ENCODE data around the gene EWSR1. TPM values are rescaled to one million over a fixed set of nuclear protein-coding genes. Genes with fewer than 3 reads are reported as not detected.

The EWSR1 gene
- total RNA-seq, 1 donor: 139 TPM

DNA sequence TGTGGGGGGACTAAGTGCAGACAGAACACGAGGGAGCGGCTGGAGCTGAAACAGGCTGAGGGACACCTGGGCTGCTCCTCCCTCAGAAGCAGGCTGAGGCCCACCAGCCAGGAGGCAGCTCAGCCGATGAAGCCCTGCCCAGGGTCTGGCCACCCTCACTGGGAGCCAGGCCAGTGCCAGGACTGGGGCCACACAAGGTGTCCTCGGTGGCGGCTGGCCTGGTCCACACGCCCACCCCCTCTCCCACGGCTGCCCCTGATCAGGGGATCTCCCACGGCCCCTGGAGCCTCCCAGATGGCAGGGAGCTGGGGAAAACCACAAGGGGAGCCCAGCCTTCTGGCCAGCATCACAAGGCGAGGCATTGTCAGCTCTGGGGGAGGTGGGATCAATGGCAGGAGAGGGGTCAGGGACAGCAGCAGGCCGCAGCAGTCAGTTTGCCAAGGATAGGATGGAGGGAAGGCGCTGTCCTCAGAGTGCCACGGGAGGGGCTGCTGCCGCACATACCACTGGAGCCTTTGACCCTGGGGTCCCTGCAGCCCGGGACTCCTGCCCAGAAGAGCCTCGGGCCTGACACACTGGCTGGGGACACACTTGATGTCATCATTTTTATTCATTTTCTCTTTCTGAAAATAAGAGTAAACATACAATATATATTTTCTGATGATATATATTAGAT is 59.2 kb downstream of the EWSR1 start:
- no peak overlapping the region for H3K4me2 ChIP-seq (ENCODE audit: insufficient read depth, low read length)
- H4K20me1 ChIP-seq (ENCODE audit: insufficient read depth, low read length): peaks cover 3% of the 10 kb centered on the region
- TF ChIP-seq, protein P1, sequence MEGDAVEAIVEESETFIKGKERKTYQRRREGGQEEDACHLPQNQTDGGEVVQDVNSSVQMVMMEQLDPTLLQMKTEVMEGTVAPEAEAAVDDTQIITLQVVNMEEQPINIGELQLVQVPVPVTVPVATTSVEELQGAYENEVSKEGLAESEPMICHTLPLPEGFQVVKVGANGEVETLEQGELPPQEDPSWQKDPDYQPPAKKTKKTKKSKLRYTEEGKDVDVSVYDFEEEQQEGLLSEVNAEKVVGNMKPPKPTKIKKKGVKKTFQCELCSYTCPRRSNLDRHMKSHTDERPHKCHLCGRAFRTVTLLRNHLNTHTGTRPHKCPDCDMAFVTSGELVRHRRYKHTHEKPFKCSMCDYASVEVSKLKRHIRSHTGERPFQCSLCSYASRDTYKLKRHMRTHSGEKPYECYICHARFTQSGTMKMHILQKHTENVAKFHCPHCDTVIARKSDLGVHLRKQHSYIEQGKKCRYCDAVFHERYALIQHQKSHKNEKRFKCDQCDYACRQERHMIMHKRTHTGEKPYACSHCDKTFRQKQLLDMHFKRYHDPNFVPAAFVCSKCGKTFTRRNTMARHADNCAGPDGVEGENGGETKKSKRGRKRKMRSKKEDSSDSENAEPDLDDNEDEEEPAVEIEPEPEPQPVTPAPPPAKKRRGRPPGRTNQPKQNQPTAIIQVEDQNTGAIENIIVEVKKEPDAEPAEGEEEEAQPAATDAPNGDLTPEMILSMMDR (IDR thresholded peaks at IDR 0.05; ENCODE audit: extremely low read depth, low read depth, low read length): no peak
- H3K9me3 ChIP-seq (ENCODE audit: low read depth, low read length): no peaks in the 10 kb centered on the region
- no peaks in the 10 kb centered on the region for H3K4me1 ChIP-seq (ENCODE audit: insufficient read depth, low read length)
- H3K36me3 ChIP-seq (ENCODE audit: insufficient read depth, low read length): peaks cover 8% of the 10 kb centered on the region
- no peaks in the 10 kb centered on the region for H3K27me3 ChIP-seq (ENCODE audit: insufficient read depth, low read length)
- H2AFZ ChIP-seq (ENCODE audit: low read length): no peak overlapping the region
- peak; percentile 68 for DNase-seq (ENCODE audit: insufficient read length, low spot score, missing footprints)
- no peak overlapping the region for H3K4me3 ChIP-seq (ENCODE audit: insufficient read depth, low read length)
- no peak overlapping the region for H3K27ac ChIP-seq (ENCODE audit: low read depth, low read length)
- H3K79me2 ChIP-seq (ENCODE audit: insufficient read depth, low read length): no peaks in the 10 kb centered on the region

DNA sequence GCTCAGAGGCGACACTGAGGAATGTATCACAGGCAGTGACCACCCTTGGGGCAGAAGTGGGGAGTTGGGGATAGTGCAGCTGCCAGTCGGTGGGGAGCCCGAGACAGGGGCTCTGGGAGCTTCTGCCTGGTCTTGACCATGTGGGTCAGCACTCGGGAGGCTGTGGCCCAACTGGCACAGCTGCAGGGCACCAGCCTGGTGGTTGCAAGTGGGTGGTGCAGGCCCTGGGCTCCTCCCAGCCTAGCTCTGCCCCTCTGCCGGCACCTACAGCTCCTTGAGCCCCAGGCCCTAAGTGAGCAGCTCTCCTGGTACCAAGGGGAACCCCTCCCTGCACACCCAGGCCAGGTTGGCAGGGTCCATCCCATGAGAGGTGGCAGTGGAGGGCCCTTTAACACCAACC is 60.0 kb downstream of the EWSR1 start:
- Histone ChIP-seq H4K20me1 (ENCODE audit: insufficient read depth, low read length) (peaks cover 3% of the 10 kb centered on the region), H3K79me2 (ENCODE audit: insufficient read depth, low read length) (no peaks in the 10 kb centered on the region), H3K36me3 (ENCODE audit: insufficient read depth, low read length) (peaks cover 13% of the 10 kb centered on the region), H3K9me3 (ENCODE audit: low read depth, low read length) (no peaks in the 10 kb centered on the region), H2AFZ (ENCODE audit: low read length) (no peak overlapping the region), H3K4me2 (ENCODE audit: insufficient read depth, low read length) (no peak overlapping the region), H3K4me1 (ENCODE audit: insufficient read depth, low read length) (no peaks in the 10 kb centered on the region), H3K27me3 (ENCODE audit: insufficient read depth, low read length) (no peaks in the 10 kb centered on the region), H3K4me3 (ENCODE audit: insufficient read depth, low read length) (no peak overlapping the region), H3K27ac (ENCODE audit: low read depth, low read length) (no peak overlapping the region)
- no peak for DNase-seq (ENCODE audit: insufficient read length, low spot score, missing footprints)
- TF ChIP-seq, protein P1 (IDR thresholded peaks at IDR 0.05; ENCODE audit: extremely low read depth, low read depth, low read length): no peak

DNA sequence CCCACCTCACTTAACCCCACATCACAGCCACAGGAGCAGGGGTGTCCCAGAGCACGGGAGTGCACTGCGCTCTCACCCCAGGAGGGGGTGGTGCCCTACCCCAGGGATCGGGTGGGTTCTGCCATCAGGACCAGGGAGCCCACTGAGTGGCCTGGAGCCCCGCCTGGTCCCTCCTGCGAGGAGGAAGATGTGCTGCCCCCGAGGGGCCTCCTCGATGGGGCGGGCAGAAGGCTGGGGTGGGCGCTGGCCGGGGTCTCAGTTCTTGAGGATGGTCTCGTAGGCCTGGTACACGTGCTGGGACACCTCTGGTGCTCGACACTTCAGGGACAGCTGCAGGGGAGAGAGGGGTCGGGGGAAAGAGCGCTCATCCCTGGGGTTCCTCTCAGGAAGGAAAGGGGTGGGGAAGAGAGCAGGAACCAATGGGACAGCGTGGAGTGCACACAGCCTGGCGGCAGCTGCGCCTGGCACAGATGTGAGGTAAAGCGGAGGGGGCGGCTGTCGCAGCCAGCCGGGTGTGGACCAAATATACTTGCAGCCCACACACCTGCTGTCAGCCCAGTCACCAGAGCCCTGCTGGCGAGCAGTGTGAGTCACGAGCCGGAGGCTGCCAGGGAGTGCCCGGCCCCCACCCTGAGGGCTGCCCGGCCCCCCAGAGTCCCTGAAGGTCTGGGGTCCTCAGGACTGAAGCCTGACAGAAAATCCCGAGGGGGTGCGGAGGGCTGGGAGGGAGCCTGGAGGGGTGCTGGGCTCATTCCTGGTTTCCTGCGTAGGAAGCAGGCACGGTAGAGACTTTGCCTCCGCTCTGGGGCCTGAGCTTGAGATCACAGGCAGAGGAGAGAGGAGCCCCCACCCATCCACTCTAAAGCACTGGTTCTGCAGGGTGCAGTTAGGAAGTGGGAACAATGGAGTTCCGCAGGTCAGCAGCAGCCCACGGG is 60.8 kb downstream of the EWSR1 start:
- TF ChIP-seq, protein P1 (IDR thresholded peaks at IDR 0.05; ENCODE audit: extremely low read depth, low read depth, low read length): no peak
- no peaks in the 10 kb centered on the region for H3K9me3 ChIP-seq (ENCODE audit: low read depth, low read length)
- H3K4me1 ChIP-seq (ENCODE audit: insufficient read depth, low read length): no peaks in the 10 kb centered on the region
- peaks cover 13% of the 10 kb centered on the region for H3K36me3 ChIP-seq (ENCODE audit: insufficient read depth, low read length)
- H3K79me2 ChIP-seq (ENCODE audit: insufficient read depth, low read length): no peaks in the 10 kb centered on the region
- no peak overlapping the region for H2AFZ ChIP-seq (ENCODE audit: low read length)
- no peaks in the 10 kb centered on the region for H3K27me3 ChIP-seq (ENCODE audit: insufficient read depth, low read length)
- no peak overlapping the region for H3K4me3 ChIP-seq (ENCODE audit: insufficient read depth, low read length)
- DNase-seq (ENCODE audit: insufficient read length, low spot score, missing footprints): peak; percentile 79
- H4K20me1 ChIP-seq (ENCODE audit: insufficient read depth, low read length): peaks cover 3% of the 10 kb centered on the region
- no peak overlapping the region for H3K27ac ChIP-seq (ENCODE audit: low read depth, low read length)
- no peak overlapping the region for H3K4me2 ChIP-seq (ENCODE audit: insufficient read depth, low read length)

DNA sequence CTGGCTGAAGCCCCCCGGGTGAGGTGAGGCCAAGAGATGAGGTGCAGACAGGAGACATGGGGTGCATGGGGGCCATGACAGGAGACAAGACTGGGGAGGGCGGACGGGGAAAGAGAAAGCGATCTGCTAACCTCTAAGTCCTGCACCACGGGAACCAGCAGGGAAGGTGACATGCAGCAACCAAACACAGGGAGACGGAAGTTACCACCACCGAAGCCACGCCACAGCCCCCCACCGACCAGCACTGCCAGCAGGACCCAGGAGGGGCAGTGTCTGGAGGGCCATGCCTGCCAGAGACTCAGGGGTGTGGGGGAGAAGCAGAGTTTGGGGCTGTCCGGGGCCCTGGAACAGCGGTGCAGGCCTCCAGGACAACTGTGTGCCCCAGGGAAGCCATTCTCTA is 61.5 kb downstream of the EWSR1 start:
- H3K4me1 ChIP-seq (ENCODE audit: insufficient read depth, low read length): no peaks in the 10 kb centered on the region
- TF ChIP-seq, protein P1 (IDR thresholded peaks at IDR 0.05; ENCODE audit: extremely low read depth, low read depth, low read length): no peak
- no peaks in the 10 kb centered on the region for H3K9me3 ChIP-seq (ENCODE audit: low read depth, low read length)
- H3K36me3 ChIP-seq (ENCODE audit: insufficient read depth, low read length): peaks cover 13% of the 10 kb centered on the region
- DNase-seq (ENCODE audit: insufficient read length, low spot score, missing footprints): peak; percentile 72
- no peak overlapping the region for H3K27ac ChIP-seq (ENCODE audit: low read depth, low read length)
- no peaks in the 10 kb centered on the region for H3K27me3 ChIP-seq (ENCODE audit: insufficient read depth, low read length)
- peaks cover 3% of the 10 kb centered on the region for H4K20me1 ChIP-seq (ENCODE audit: insufficient read depth, low read length)
- no peaks in the 10 kb centered on the region for H3K79me2 ChIP-seq (ENCODE audit: insufficient read depth, low read length)
- no peak overlapping the region for H3K4me2 ChIP-seq (ENCODE audit: insufficient read depth, low read length)
- H2AFZ ChIP-seq (ENCODE audit: low read length): no peak overlapping the region
- H3K4me3 ChIP-seq (ENCODE audit: insufficient read depth, low read length): no peak overlapping the region
